HG02798 (cell line): ENCODE measurements around the gene KDM7A.
"Not testable (repeated sequence)": the region's sequence is repeated elsewhere in the genome, so short reads cannot be mapped to it uniquely, and the experiment has no call there.

Experiments
- ATAC-seq: cut with Tn5 transposase; IDR thresholded peaks from one replicate; pipeline ENCODE4 v1.9.1; 2021; ENCODE audit warnings: mild to moderate bottlenecking; ENCODE audit not compliant: unreplicated experiment, poor library complexity

KDM7A gene

DNA sequence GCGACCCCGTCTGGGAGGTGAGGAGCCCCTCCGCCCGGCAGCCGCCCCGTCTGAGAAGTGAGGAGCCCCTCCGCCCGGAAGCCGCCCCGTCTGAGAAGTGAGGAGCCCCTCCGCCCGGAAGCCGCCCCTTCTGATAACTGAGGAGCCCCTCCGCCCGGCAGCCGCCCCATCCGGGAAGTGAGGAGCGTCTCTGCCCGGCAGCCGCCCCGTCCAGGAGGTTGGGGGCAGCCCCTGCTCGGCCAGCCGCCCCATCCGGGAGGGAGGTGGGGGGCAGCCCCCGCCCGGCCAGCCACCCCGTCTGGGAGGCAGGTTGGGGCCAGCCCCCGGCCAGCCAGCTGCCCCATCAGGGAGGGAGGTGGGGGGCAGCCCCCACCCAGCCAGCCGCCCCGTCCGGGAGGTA lies 62.0 kb downstream of the KDM7A start:
- ATAC-seq = not testable (repeated sequence)

DNA sequence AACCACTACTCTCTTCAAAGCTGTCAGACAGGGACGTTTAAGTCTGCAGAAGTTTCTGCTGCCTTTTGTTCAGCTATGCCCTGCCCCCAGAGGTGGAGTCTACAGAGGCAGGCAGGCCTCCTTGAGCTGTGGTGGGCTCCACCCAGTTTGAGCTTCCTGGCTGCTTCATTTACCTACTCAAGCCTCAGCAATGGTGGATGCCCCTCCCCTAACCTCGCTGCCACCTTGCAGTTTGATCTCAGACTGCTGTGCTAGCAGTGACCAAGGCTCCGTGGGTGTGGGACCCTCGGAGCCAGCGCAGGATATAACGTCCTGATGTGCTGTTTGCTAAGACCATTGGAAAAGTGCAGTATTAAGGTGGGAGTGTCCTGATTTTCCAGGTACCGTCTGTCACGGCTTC lies 68.0 kb downstream of the KDM7A start:
- ATAC-seq = not testable (repeated sequence)

DNA sequence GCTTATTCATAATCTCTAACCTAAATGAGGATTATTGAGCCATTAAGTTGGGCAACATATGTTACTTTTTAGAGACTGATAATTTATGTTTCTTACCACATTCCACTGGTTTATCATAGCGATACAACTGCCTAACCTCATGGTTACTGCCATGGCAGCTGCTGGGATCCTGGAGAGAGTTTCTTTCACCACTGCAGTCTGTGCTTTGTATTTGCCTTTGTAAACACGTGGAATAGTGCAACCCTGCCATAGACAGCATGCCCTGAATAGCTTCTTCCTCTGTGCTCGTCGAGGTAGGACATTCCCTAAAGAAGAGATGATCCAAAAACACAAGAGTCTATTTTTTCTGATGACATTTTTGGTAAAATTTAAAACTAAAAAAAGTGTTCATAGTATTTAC lies 80.3 kb downstream of the KDM7A start:
- ATAC-seq = no peak

DNA sequence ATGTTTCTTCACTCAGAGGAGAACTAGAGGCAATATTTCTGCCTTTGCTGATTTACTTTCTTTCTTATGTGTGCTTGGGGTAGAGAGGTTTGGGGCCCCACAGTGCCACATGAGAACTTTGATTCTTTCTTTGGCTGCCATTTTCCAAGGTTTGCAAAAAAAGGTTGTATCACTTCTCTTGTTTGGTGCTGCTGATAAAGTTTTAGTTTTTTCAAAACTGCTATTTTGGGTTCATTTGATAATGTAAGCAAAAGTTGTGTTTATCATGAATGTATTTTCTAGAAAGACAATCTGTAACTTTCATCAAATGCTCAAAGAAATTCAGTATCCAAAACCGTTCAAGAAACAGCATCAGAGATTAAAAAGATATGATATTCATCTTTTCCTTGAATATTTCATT lies 83.4 kb downstream of the KDM7A start:
- ATAC-seq = no peak

DNA sequence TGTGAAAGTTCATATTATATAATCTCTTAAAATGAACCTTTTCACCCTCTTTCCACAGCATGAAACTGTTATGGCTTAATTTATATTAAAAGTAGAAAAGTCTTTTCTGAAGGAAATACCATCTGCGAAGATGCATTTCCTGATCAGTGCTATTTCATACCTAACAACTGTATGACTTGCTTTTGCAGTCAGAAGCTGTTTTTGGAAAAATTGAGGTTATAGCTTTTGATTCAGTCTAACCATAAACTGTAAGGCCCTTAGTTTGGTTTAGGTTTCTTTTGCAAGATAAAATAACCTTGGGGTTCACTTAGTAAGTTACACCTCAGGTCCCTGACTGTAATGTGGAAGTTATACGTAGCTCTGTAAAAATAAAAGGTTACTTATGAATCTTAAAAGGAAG lies 91.3 kb downstream of the KDM7A start:
- ATAC-seq = no peak

DNA sequence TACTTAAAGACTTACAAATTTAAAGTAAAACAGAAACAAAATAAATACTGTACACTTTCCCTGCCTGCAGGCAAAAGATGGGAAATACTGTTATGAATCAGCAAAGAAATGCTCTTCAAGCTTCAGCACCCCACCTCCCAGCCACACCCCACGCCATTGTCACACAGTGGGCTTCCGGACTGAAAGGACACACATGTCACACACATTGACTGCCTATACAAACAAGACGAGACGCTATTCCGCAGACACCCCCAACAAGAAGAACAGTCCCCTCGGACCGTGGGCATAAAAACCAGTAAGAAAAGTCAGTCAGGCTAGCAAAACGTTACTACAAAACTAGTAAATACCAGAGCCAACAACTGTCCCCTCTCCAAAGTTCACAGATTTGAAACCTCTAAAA lies 91.8 kb downstream of the KDM7A start:
- ATAC-seq = peak; percentile 79

DNA sequence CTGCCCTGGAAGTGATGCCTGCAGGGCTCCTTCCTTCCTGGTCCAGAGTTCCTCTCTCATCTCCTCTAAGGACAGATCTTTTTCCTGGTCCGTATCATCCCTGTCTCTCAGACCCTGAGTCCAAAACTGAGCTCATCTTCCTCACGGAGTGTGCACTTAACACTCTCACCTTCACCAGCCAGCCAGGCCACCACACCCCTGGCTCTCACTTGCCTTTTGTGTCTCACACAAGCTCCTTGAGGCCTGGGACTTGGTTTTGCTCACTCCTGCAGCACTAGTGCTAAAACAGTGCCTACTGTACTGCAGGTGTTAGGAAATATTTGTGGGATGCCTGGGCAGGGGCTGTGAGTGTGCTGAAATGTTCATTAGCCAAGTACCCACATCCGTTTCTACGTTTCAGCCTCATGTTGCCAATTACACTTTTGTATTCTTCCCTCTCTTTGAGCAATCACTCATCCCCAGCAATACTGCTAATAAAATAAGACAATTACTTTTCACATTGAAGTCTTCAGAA lies 92.6 kb downstream of the KDM7A start:
- no peak for ATAC-seq

DNA sequence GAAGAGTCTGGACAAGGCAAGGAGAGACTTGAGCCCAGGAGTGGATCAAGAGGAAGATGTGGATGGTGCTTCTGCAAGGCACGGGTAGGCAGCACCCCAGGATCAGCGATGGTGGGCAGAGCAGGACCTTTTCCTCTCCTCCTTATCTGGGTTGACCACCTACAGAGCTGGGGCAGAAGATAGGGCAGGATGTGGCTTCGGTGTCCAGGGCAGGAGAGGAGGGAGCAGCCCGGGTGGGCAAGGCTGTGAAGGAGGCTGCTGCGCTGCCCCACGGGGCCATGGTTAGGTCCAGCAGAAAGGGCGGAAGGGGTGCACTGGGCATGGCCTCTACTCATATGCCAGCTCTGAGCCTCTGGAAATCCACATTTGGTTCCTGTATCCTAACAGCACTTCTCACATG lies 94.0 kb downstream of the KDM7A start:
- no peak for ATAC-seq

DNA sequence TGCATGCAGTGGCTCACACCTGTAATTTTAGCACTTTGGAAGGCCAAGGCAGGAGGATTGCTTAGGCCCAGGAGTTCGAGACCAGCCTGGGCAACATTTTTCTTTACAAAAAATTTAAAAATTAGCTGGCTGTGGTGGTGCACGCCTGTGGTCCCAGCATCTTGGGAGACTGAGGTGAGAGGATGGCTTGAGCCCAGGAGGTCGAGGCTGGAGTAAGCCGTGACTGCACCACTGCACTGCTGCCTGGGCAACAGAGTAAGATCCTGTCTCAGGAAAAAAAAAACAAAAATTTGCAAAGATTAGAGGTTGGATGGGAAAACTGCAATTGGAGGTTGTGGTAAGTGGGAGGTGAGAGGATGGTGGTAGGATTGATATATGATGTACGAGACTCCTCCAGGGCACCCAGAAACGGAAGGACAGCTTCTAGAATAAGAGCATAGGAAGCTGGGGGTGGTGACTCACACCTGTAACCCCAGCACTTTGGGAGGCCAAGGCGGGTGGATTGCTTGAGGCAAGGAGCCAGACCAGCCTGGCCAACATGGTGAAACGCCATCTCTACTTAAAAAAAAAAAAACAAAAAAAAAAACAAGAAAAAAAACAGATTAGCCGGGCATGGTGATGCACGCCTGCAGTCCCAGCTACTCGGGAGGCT lies 94.9 kb downstream of the KDM7A start:
- no peak for ATAC-seq

DNA sequence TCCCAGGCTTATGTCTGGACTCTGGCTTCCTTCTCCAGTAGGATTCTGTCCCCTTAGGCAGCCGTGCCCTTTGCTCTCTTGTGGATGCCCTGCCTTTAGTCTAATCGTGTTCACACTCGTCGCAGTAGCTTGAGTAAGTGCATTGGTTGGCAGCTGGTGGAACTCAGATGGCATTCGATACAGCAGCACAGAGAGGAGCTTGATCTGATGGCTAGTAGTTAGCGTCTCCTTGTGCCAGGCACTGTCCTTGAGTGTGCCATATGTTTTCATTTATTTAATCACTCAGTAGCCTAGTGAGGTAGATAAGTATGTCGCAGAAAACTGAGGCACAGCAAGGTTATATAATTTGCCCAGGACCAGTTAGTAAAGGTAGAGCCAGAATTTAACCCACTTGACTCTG lies 95.9 kb downstream of the KDM7A start:
- ATAC-seq = no peak

DNA sequence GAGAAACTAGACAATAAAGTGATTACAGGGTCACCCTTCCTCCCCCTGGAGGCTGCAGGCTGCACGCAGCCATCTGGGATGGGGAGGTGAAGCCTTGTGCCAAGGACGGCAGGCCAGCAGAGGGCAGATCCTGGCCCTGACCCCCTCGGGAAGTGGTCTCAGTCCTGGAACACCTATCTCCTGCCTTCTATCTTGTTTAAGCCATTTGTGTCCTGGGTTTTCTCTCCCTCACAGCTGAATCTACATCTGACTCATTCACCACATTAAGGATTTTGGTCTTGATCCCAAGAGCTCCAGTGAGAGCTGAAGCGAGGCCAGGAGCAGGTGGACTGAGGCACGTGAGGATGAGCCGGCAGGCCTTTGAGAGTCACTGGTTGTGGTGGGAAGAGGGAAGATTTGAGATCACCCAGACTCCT lies 97.7 kb downstream of the KDM7A start:
- ATAC-seq = no peak

DNA sequence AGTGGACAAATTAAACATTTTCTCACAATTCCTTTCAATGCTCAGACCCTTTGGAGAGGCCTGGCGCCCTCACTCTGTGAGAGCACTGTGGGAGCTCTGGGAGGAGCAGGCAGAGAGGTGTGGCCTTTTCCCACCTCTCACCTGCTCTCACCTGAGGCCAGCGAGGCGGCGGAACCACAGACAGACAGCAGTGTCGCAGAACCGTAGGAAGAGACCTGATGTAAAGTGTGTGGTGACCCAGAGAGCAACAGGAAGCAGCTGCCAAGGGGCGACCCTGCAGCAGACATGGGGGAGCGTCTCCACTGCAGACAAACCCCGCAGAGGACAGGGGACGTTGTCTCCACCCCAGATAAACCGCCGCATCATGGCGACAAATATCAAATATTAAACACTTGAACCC lies 98.4 kb downstream of the KDM7A start:
- no peak for ATAC-seq

DNA sequence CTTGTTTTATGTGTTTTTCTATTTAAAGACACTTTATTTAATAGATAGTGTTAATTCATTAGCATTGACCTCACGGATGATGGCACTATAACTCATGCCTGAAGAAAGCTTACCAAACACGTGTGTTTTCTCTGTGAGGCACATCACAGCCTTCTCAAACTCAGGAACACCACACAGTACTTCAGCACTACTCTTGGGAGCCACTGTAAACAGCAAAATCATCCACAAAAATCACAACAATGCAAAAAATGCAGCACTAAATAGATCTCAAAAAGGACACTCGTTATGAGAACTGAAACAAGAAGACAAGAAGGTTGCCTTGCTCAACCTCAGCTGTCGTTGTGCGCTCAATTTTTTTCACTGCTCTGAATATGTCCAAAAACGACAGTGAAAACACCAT lies 102.0 kb downstream of the KDM7A start:
- no peak for ATAC-seq

DNA sequence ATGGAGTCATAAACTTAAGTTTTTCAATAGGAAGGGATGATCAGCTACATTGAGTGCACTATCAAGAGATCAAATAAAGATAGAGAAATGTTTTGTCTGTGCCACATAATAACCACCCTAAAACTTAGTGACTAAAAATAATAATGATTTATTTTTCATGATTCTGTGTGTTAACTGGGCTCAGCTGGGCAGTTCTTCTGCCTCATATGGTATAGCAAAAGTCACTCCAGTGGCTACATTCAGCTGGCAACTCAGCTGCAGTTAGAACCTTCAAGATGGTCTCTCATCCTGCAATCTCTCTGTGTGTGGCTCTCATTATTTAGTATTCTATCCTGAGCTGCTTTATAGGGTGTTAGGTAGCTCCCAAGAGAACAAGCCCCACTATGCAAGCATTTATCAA lies 106.2 kb downstream of the KDM7A start:
- no peak for ATAC-seq

DNA sequence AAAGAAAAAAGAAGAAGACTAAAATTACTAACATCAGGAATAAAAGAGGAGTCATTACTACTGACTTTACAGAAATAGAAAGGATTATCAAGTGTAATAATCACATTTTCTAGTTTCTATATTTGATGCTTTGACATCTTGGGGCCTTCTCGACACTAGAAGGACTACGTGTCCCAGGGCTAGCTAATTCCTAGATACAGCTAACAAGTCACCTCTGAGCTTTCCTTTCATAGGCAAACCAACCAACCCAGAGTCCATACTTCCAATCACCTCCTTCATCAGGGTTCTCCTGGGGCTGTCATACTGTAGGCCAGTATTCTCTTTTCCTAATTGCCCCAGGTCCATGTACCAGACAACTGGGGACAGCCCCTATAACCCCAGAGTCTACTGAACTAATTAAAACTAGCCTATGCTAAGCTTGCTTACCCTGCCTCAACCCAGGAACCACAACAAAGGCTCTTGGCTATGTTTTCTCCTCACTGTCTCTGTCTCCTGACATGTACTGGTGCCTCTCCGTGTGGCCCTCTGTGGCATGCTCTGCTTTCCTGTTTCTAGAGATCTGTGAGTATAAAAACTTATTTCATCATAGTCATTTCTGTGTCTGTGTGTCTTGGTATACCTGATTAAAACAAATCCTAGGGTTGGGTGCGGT lies 107.4 kb downstream of the KDM7A start:
- ATAC-seq = no peak

DNA sequence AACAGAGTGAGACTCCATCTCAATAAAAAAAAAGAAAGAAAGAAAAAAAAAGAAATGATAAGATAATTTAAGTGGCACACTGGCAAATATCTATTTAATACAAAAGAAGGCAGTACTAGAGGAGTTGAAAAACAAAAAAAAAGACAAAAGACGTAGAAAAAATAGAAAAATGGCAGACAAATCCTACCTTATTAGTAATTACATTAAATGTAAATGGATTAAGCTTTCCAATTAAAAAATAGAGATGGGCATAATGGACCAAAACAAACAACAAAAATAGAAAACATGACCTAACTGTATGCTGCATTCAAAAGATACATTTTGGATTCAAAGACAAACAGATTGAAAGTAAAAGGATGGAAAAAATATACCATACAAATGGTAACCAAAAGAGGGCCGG lies 108.8 kb downstream of the KDM7A start:
- ATAC-seq = no peak

DNA sequence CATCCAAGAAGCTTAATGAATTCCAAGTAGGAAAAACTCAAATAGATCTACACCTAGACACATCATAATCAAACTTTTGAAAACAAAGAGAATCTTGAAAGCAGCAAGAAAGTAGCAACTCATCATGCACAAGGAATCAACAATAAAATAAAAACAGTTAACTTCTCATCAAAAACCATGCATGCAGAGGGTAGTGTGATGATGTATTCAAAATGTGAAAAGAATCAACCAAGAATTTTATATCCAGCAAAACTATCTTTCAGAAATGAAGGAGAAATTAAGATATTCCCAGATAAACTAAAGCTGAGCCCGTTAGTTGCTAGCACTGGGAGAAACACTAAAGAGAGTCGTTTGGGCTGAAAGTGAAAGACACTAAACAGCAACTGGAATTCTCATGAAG lies 109.7 kb downstream of the KDM7A start:
- no peak for ATAC-seq

DNA sequence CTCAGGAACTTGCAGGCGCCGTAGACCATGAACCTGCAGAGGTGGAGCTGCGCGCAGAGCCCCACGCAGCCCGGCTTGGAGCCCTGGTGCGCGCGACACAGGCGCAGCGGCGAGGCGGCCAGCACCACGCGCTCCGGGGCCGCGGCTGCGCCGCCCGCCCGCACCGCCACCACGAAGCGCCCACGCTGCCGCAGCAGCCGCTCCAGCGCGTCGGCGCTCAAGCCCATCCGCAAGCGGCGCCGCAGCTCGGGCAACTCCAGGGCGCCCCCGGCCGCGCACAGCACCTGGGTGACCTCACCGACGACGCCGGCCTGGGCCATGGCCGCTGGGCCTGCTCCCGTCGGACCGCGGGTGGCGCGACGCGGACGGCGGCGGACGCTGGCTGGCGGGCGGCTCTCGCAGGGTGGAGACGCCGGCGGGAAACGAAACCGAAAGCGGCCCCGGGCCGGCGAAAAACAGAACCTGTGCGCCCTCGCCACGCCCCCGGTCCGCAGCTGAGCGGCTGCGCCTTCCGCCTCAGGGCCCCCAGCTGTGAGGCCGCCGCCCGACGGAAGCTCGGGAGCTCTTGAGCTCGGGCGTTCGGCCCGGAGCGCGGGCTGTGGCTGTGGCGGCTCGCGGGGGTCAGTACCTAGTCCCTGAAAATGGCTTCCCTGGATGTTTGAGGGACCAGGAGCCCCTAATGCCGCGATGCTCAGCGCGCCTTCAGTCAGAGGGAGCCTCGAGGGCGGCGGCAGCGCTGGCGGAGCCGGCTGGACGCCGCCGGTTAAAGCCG lies 114.1 kb downstream of the KDM7A start, which contains the start of gene PARP12:
TSS of gene PARP12 (minus strand) at position 424 of the 772 bp plus-strand sequence. CDS start at position 320, 104 bp downstream.
- ATAC-seq = peak; percentile 97

DNA sequence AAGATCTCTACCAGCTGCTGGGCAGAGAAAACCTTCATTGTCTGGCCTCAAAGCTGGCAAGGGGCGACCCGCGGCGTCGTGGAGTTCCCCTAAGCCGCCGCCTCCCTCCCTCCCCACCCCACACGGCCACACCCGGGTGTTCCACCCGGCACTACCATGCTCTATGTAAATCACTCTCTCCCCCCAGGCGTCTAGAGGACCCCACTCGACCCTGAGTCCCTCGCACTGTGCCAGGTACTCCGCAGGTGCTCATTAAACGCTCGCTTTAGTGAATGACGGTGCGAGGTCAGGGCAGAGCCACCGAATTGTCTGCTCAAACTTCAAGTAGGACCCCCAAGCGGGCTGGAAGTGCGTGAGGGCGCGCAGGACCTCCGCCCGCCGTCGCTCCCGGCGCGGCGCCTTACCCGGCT lies 114.7 kb downstream of the KDM7A start:
- ATAC-seq = peak; percentile 15

DNA sequence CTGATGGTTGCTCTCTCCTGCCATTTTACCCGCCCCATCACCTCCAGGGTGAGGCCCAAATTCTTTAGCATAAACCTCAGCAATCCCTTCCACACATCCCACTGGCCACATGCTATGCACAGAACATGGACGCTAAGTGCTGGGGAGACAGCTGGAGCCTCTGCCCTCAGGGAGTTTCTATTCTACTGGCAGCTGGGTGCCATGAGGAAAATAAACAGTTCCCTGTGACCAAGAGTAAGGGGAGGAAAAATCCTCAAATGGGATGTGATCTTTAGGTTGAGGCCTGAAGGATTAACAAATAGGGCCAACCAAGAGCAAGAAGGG lies 115.2 kb downstream of the KDM7A start:
- ATAC-seq = no peak
